ENCODE measurements around the gene SMAD2. TPM values are rescaled to one million over a fixed set of nuclear protein-coding genes. Genes with fewer than 3 reads are reported as not detected.
A peak's percentile ranks its signal among the peaks of the same experiment; 100 is the strongest.

Gene SMAD2
- total and polyA plus RNA-seq, 2 experiments from 2014 or later = 30.9 to 90.7 TPM

DNA sequence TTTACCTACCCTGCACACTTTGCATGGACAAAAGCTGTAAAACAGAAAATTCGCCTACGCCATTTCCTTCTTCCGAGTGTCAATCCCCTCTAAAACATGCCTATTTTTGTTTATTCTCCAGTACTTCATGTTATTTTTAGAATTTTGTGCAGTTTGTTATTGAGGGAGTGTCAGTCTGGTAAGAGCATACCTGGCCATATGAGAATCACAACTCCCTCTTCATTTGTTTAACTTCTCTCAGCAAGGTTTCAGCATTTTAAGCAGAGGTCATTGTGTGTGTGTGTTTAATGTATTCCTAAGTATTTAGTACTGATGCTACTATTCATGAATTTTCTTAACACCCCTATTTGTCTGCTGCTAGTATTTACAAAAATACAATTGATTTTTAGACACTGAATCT is 49.4 kb downstream of the SMAD2 start:
- H3K27me3 Mint-ChIP-seq (ENCODE audit: insufficient read depth, low read depth, poor library complexity) = peaks cover 5% of the 10 kb centered on the region
- Histone ChIP-seq H3K4me1 (ENCODE audit: insufficient read depth) (no peaks in the 10 kb centered on the region), H3K4me2 (no peak overlapping the region), H3K27ac (ENCODE audit: low read depth) (0 out of 2 replicates have a peak overlapping the region, but pooled peaks have one; percentile 3), H3K79me2 (replicated peaks; ENCODE audit: insufficient read depth) (peaks cover 95% of the 10 kb centered on the region), H3K4me3 (no peak overlapping the region), H3K27me3 (ENCODE audit: insufficient read depth) (no peaks in the 10 kb centered on the region), H3K36me3 (ENCODE audit: insufficient read depth) (no peaks in the 10 kb centered on the region; the same call in 1 of the 2 replicates), H3F3A (replicated peaks; ENCODE audit: low read depth) (no peaks in the 10 kb centered on the region), H4K20me1 (replicated peaks; ENCODE audit: insufficient read depth) (peaks cover 3% of the 10 kb centered on the region), H2AFZ (no peak overlapping the region), H3K9me2 (ENCODE audit: insufficient read depth) (no peaks in the 10 kb centered on the region)
- H3K27ac Mint-ChIP-seq = no peak overlapping the region
- ATAC-seq (no peak), DNase-seq (ENCODE audit: low spot score) (no peak)
- H3K4me3 Mint-ChIP-seq = no peak overlapping the region
- no peaks in the 10 kb centered on the region for H3K9me3 Mint-ChIP-seq
- TF ChIP-seq CREB1 (CRISPR knock-in tag; IDR thresholded peaks at IDR 0.05; ENCODE audit: low read depth) (no peak), NANOG (IDR thresholded peaks at IDR 0.05; ENCODE audit: borderline replicate concordance) (no peak), JUNB (IDR thresholded peaks at IDR 0.05; ENCODE audit: unreplicated experiment) (no peak), POLR2AphosphoS5 (IDR thresholded peaks at IDR 0.05; ENCODE audit: low read depth) (no peak), EZH2phosphoT487 (IDR thresholded peaks at IDR 0.05; ENCODE audit: unreplicated experiment) (no peak), ETS1 (IDR thresholded peaks at IDR 0.05) (no peak), STAT1 (IDR thresholded peaks at IDR 0.05; ENCODE audit: unreplicated experiment) (no peak), ZNF114 (CRISPR knock-in tag; IDR thresholded peaks at IDR 0.05) (no peak), ZNF331 (CRISPR knock-in tag; IDR thresholded peaks at IDR 0.05; ENCODE audit: low read depth) (no peak), EZH2 (IDR thresholded peaks at IDR 0.05; ENCODE audit: low read depth, unreplicated experiment) (no peak), REST (IDR thresholded peaks at IDR 0.05; ENCODE audit: unreplicated experiment) (no peak), ZNF462 (CRISPR knock-in tag; IDR thresholded peaks at IDR 0.05) (no peak)
- TF ChIP-seq, protein P1, sequence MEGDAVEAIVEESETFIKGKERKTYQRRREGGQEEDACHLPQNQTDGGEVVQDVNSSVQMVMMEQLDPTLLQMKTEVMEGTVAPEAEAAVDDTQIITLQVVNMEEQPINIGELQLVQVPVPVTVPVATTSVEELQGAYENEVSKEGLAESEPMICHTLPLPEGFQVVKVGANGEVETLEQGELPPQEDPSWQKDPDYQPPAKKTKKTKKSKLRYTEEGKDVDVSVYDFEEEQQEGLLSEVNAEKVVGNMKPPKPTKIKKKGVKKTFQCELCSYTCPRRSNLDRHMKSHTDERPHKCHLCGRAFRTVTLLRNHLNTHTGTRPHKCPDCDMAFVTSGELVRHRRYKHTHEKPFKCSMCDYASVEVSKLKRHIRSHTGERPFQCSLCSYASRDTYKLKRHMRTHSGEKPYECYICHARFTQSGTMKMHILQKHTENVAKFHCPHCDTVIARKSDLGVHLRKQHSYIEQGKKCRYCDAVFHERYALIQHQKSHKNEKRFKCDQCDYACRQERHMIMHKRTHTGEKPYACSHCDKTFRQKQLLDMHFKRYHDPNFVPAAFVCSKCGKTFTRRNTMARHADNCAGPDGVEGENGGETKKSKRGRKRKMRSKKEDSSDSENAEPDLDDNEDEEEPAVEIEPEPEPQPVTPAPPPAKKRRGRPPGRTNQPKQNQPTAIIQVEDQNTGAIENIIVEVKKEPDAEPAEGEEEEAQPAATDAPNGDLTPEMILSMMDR (conservative IDR thresholded peaks at IDR 0.05; ENCODE audit: low read depth in 2 of 2) = no peak
- 0 out of 3 replicates have a peak, but pooled peaks cover 3% of the 10 kb centered on the region for H3K4me1 Mint-ChIP-seq
- peaks cover 16% of the 10 kb centered on the region; the same call in 2 of the 3 replicates for H3K36me3 Mint-ChIP-seq (ENCODE audit: low read depth)

All from GM23338 (cell line).